ENCODE results near the gene KCNJ4. TPM values are rescaled to one million over a fixed set of nuclear protein-coding genes. Genes with fewer than 3 reads are reported as not detected.

KCNJ4 gene
- total RNA-seq, 1 experiment from 2014 or later, result 0.27 TPM

GRCh38 chr22:38453066-38453672 lies 1.8 kb downstream of the KCNJ4 start:
- Mint-ChIP-seq H3K4me1 (ENCODE audit: low read depth, unreplicated experiment) (no peaks in the 10 kb centered on the region), H3K27me3 (ENCODE audit: insufficient read depth, unreplicated experiment) (peaks cover 19% of the 10 kb centered on the region), H3K4me3 (ENCODE audit: unreplicated experiment) (no peak overlapping the region), H3K9me3 (ENCODE audit: unreplicated experiment) (no peaks in the 10 kb centered on the region), H3K36me3 (ENCODE audit: insufficient read depth, unreplicated experiment) (peaks cover 9% of the 10 kb centered on the region), H3K27ac (ENCODE audit: unreplicated experiment) (no peak overlapping the region)
- POLR2A ChIA-PET, result interaction anchor here (0.6 kb wide), 1 partner anchor 31 kb away, joined by 7 read pairs; no protein-coding TSS in a partner anchor
- peaks cover 3% of the 10 kb centered on the region for H3K27me3 ChIP-seq (replicated peaks; ENCODE audit: control insufficient read depth, insufficient read depth, low read length)
- H3K9me3 ChIP-seq, result no peaks in the 10 kb centered on the region
- DNase-seq, result no peak
- no TSS peak for BruUV-seq (replicated peaks)
- CTCF ChIA-PET, result no interaction called here
- intact Hi-C loops (cut with micrococcal nuclease; ENCODE audit: unreplicated experiment), result no loop called here
- no peaks in the 10 kb centered on the region for H3K36me3 ChIP-seq (ENCODE audit: control insufficient read depth, insufficient read depth, low read length)
- TF ChIP-seq, protein P1, sequence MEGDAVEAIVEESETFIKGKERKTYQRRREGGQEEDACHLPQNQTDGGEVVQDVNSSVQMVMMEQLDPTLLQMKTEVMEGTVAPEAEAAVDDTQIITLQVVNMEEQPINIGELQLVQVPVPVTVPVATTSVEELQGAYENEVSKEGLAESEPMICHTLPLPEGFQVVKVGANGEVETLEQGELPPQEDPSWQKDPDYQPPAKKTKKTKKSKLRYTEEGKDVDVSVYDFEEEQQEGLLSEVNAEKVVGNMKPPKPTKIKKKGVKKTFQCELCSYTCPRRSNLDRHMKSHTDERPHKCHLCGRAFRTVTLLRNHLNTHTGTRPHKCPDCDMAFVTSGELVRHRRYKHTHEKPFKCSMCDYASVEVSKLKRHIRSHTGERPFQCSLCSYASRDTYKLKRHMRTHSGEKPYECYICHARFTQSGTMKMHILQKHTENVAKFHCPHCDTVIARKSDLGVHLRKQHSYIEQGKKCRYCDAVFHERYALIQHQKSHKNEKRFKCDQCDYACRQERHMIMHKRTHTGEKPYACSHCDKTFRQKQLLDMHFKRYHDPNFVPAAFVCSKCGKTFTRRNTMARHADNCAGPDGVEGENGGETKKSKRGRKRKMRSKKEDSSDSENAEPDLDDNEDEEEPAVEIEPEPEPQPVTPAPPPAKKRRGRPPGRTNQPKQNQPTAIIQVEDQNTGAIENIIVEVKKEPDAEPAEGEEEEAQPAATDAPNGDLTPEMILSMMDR (IDR thresholded peaks at IDR 0.05; ENCODE audit: insufficient read depth in 1 of 2, low read depth in 1 of 2, low read length in 1 of 2, severe bottlenecking in 1 of 2, unreplicated experiment in 1 of 2), result no peak
- no peak overlapping the region for H3K4me3 ChIP-seq (ENCODE audit: low read depth, low read length)
- H3K4me1 ChIP-seq, result peaks cover 17% of the 10 kb centered on the region; the same call in 1 of the 2 replicates

- H3K4me3 ChIP-seq (ENCODE audit: low read depth, low read length), result no peak overlapping the region
- no peak for DNase-seq
- intact Hi-C loops (cut with micrococcal nuclease; ENCODE audit: unreplicated experiment), result no loop called here
- ChIA-PET CTCF (no interaction called here), POLR2A (interaction anchor here (0.6 kb wide), 1 partner anchor 30 kb away, joined by 7 read pairs; no protein-coding TSS in a partner anchor)
- peaks cover 17% of the 10 kb centered on the region; the same call in 1 of the 2 replicates for H3K4me1 ChIP-seq
- Mint-ChIP-seq H3K4me1 (ENCODE audit: low read depth, unreplicated experiment) (no peaks in the 10 kb centered on the region), H3K36me3 (ENCODE audit: insufficient read depth, unreplicated experiment) (peaks cover 9% of the 10 kb centered on the region), H3K9me3 (ENCODE audit: unreplicated experiment) (no peaks in the 10 kb centered on the region), H3K27me3 (ENCODE audit: insufficient read depth, unreplicated experiment) (peaks cover 19% of the 10 kb centered on the region), H3K27ac (ENCODE audit: unreplicated experiment) (no peak overlapping the region), H3K4me3 (ENCODE audit: unreplicated experiment) (no peak overlapping the region)
- peaks cover 3% of the 10 kb centered on the region for H3K27me3 ChIP-seq (replicated peaks; ENCODE audit: control insufficient read depth, insufficient read depth, low read length)
- TF ChIP-seq, protein P1 (IDR thresholded peaks at IDR 0.05; ENCODE audit: insufficient read depth in 1 of 2, low read depth in 1 of 2, low read length in 1 of 2, severe bottlenecking in 1 of 2, unreplicated experiment in 1 of 2), result no peak
- H3K9me3 ChIP-seq, result no peaks in the 10 kb centered on the region
- BruUV-seq (replicated peaks), result no TSS peak
- no peaks in the 10 kb centered on the region for H3K36me3 ChIP-seq (ENCODE audit: control insufficient read depth, insufficient read depth, low read length)
These were observed 2.5 kb downstream of the KCNJ4 start for GRCh38 chr22:38452373-38453065.

GRCh38 chr22:38451864-38452263 lies 3.1 kb downstream of the KCNJ4 start:
- intact Hi-C loops (cut with micrococcal nuclease; ENCODE audit: unreplicated experiment), result no loop called here
- H3K4me1 ChIP-seq, result peaks cover 17% of the 10 kb centered on the region; the same call in 1 of the 2 replicates
- no TSS peak for BruUV-seq (replicated peaks)
- ChIA-PET POLR2A (interaction anchor here (0.6 kb wide), 1 partner anchor 64 kb away, joined by 3 read pairs; no protein-coding TSS in a partner anchor), CTCF (no interaction called here)
- H3K36me3 ChIP-seq (ENCODE audit: control insufficient read depth, insufficient read depth, low read length), result no peaks in the 10 kb centered on the region
- no peak overlapping the region for H3K27ac Mint-ChIP-seq (ENCODE audit: unreplicated experiment)
- no peak for DNase-seq
- no peak overlapping the region for H3K4me3 Mint-ChIP-seq (ENCODE audit: unreplicated experiment)
- no peak overlapping the region for H3K4me3 ChIP-seq (ENCODE audit: low read depth, low read length)
- no peaks in the 10 kb centered on the region for H3K4me1 Mint-ChIP-seq (ENCODE audit: low read depth, unreplicated experiment)
- peaks cover 19% of the 10 kb centered on the region for H3K27me3 Mint-ChIP-seq (ENCODE audit: insufficient read depth, unreplicated experiment)
- H3K27me3 ChIP-seq (replicated peaks; ENCODE audit: control insufficient read depth, insufficient read depth, low read length), result peaks cover 3% of the 10 kb centered on the region
- TF ChIP-seq, protein P1 (IDR thresholded peaks at IDR 0.05; ENCODE audit: insufficient read depth in 1 of 2, low read depth in 1 of 2, low read length in 1 of 2, severe bottlenecking in 1 of 2, unreplicated experiment in 1 of 2), result no peak
- peaks cover 9% of the 10 kb centered on the region for H3K36me3 Mint-ChIP-seq (ENCODE audit: insufficient read depth, unreplicated experiment)
- no peaks in the 10 kb centered on the region for H3K9me3 ChIP-seq
- H3K9me3 Mint-ChIP-seq (ENCODE audit: unreplicated experiment), result no peaks in the 10 kb centered on the region

All from Caco-2 (cell line).